ENCODE data around the gene IL17RA. TPM values are rescaled to one million over a fixed set of nuclear protein-coding genes. Genes with fewer than 3 reads are reported as not detected.
A peak's percentile ranks its signal among the peaks of the same experiment; 100 is the strongest.

The IL17RA gene
- total RNA-seq, 1 donor = 6.2 TPM

- H2AFZ ChIP-seq (ENCODE audit: low read length) = no peak overlapping the region
- no peaks in the 10 kb centered on the region for H3K79me2 ChIP-seq (ENCODE audit: insufficient read depth, low read length)
- H3K36me3 ChIP-seq (ENCODE audit: insufficient read depth, low read length) = peaks cover 28% of the 10 kb centered on the region
- no peaks in the 10 kb centered on the region for H4K20me1 ChIP-seq (ENCODE audit: insufficient read depth, low read length)
- no peak overlapping the region for H3K4me3 ChIP-seq (ENCODE audit: insufficient read depth, low read length)
- no peaks in the 10 kb centered on the region for H3K4me1 ChIP-seq (ENCODE audit: insufficient read depth, low read length)
- no peak overlapping the region for H3K27ac ChIP-seq (ENCODE audit: low read depth, low read length)
- H3K4me2 ChIP-seq (ENCODE audit: insufficient read depth, low read length) = no peak overlapping the region
- no peaks in the 10 kb centered on the region for H3K9me3 ChIP-seq (ENCODE audit: low read depth, low read length)
- TF ChIP-seq, protein P1, sequence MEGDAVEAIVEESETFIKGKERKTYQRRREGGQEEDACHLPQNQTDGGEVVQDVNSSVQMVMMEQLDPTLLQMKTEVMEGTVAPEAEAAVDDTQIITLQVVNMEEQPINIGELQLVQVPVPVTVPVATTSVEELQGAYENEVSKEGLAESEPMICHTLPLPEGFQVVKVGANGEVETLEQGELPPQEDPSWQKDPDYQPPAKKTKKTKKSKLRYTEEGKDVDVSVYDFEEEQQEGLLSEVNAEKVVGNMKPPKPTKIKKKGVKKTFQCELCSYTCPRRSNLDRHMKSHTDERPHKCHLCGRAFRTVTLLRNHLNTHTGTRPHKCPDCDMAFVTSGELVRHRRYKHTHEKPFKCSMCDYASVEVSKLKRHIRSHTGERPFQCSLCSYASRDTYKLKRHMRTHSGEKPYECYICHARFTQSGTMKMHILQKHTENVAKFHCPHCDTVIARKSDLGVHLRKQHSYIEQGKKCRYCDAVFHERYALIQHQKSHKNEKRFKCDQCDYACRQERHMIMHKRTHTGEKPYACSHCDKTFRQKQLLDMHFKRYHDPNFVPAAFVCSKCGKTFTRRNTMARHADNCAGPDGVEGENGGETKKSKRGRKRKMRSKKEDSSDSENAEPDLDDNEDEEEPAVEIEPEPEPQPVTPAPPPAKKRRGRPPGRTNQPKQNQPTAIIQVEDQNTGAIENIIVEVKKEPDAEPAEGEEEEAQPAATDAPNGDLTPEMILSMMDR (IDR thresholded peaks at IDR 0.05; ENCODE audit: extremely low read depth, low read depth, low read length) = no peak
- peak; percentile 50 for DNase-seq (ENCODE audit: insufficient read length, low spot score, missing footprints)
- no peaks in the 10 kb centered on the region for H3K27me3 ChIP-seq (ENCODE audit: insufficient read depth, low read length)
These were observed 18.6 kb downstream of the IL17RA start for GRCh38 chr22:17103351-17103750.

GRCh38 chr22:17104336-17104935 is 19.6 kb downstream of the IL17RA start:
- no peaks in the 10 kb centered on the region for H3K27me3 ChIP-seq (ENCODE audit: insufficient read depth, low read length)
- peaks cover 20% of the 10 kb centered on the region for H3K36me3 ChIP-seq (ENCODE audit: insufficient read depth, low read length)
- H3K4me3 ChIP-seq (ENCODE audit: insufficient read depth, low read length) = no peak overlapping the region
- TF ChIP-seq, protein P1 (IDR thresholded peaks at IDR 0.05; ENCODE audit: extremely low read depth, low read depth, low read length) = no peak
- no peaks in the 10 kb centered on the region for H3K79me2 ChIP-seq (ENCODE audit: insufficient read depth, low read length)
- H3K4me2 ChIP-seq (ENCODE audit: insufficient read depth, low read length) = no peak overlapping the region
- H3K9me3 ChIP-seq (ENCODE audit: low read depth, low read length) = no peaks in the 10 kb centered on the region
- H4K20me1 ChIP-seq (ENCODE audit: insufficient read depth, low read length) = no peaks in the 10 kb centered on the region
- H3K27ac ChIP-seq (ENCODE audit: low read depth, low read length) = no peak overlapping the region
- H2AFZ ChIP-seq (ENCODE audit: low read length) = no peak overlapping the region
- DNase-seq (ENCODE audit: insufficient read length, low spot score, missing footprints) = peak; percentile 67
- H3K4me1 ChIP-seq (ENCODE audit: insufficient read depth, low read length) = no peaks in the 10 kb centered on the region

DNA sequence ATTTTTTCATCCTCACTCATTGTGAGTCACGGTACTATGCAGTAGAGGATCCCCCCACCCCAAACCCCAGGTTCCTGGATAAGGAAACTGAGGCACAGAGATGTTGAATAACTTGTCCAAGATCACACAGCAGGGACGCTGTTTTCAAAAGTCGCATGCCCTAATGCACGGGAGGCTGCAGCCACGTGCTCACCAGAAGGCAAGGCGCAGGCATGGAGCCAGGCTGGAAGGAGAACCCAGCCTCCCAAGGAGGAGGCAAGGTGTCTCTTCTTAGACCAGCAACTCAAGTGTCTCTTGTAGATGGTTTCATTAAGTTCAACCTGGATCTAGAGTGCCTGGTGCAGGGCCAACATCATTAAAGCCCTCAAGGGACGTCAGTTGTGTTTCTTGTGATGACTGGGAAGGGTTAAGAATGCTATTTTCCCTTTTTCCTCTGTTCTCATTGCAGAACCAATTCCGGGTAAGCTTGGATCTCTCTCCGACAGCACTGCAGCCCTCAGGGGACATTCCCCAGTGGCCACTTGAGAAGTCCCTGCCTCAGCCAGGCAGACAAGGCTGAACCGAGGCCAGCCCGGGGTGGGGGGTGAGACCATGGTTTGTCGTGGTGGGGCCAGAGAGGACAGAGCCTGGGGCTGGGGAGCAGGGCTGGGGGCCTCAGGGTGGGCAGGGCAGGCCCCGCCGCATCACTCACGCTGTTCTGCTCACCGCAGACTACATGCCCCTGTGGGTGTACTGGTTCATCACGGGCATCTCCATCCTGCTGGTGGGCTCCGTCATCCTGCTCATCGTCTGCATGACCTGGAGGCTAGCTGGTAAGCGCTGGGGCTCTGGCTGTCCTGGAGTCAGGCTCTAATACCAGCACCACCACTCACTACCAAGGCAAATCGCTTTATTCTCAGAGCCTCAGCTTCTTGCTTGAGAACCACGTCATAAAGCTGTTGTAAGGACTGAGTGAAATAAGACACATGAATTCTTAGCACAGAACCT is 20.6 kb downstream of the IL17RA start:
- Histone ChIP-seq H3K27ac (ENCODE audit: low read depth, low read length) (no peak overlapping the region), H3K4me1 (ENCODE audit: insufficient read depth, low read length) (no peaks in the 10 kb centered on the region), H3K27me3 (ENCODE audit: insufficient read depth, low read length) (no peaks in the 10 kb centered on the region), H4K20me1 (ENCODE audit: insufficient read depth, low read length) (no peaks in the 10 kb centered on the region), H2AFZ (ENCODE audit: low read length) (no peak overlapping the region), H3K36me3 (ENCODE audit: insufficient read depth, low read length) (peaks cover 16% of the 10 kb centered on the region), H3K79me2 (ENCODE audit: insufficient read depth, low read length) (no peaks in the 10 kb centered on the region), H3K4me2 (ENCODE audit: insufficient read depth, low read length) (no peak overlapping the region), H3K9me3 (ENCODE audit: low read depth, low read length) (no peaks in the 10 kb centered on the region), H3K4me3 (ENCODE audit: insufficient read depth, low read length) (no peak overlapping the region)
- peak; percentile 80 for DNase-seq (ENCODE audit: insufficient read length, low spot score, missing footprints)
- TF ChIP-seq, protein P1 (IDR thresholded peaks at IDR 0.05; ENCODE audit: extremely low read depth, low read depth, low read length) = no peak

All from osteoblast (primary cell).